KMS-11 (cell line): ENCODE measurements around the gene ANAPC7.

Experiments used
- H2AFZ ChIP-seq: fragments of 200-600 bp; sonication (generic); 2 replicates; pipeline ENCODE4 v1.6.1; 2016; ENCODE audit warnings: antibody characterized with exemption, mixed run types, low read depth
- H3K27ac ChIP-seq: fragments of 200-600 bp; sonication (generic); 2 replicates; pipeline ENCODE4 v1.6.1; 2016; ENCODE audit warnings: mild to moderate bottlenecking, mixed run types
- H3K27me3 ChIP-seq: fragments of 200-600 bp; sonication (generic); 2 replicates; pipeline ENCODE4 v1.6.1; 2017; ENCODE audit warnings: mild to moderate bottlenecking, low read depth, mixed run types, moderate library complexity; ENCODE audit not compliant: insufficient read depth
- H3K36me3 ChIP-seq: fragments of 200-600 bp; sonication (generic); 2 replicates; pipeline ENCODE4 v1.6.1; 2017; ENCODE audit warnings: mild to moderate bottlenecking, mixed run types; ENCODE audit not compliant: insufficient read depth
- H3K4me1 ChIP-seq: fragments of 200-600 bp; sonication (generic); 2 replicates; pipeline ENCODE4 v1.6.1; 2016; ENCODE audit warnings: mild to moderate bottlenecking, low read depth, mixed run types; ENCODE audit not compliant: poor library complexity, severe bottlenecking
- H3K4me2 ChIP-seq: fragments of 200-600 bp; sonication (generic); 2 replicates; pipeline ENCODE4 v1.7.0; 2016; ENCODE audit warnings: mild to moderate bottlenecking, mixed run types
- H3K4me3 ChIP-seq: fragments of 200-600 bp; sonication (generic); IDR thresholded peaks from 2 replicates; pipeline ENCODE4 v1.6.1; 2017; ENCODE audit warnings: low read depth, low read length, mixed read lengths; ENCODE audit not compliant: insufficient read depth
- H3K79me2 ChIP-seq: fragments of 200-600 bp; sonication (generic); 2 replicates; pipeline ENCODE4 v1.6.1; 2016; ENCODE audit warnings: low read depth, mixed run types; ENCODE audit not compliant: insufficient read depth
- H3K9ac ChIP-seq: fragments of 200-600 bp; sonication (generic); 2 replicates; pipeline ENCODE4 v1.6.1; 2016; ENCODE audit warnings: mild to moderate bottlenecking, mixed run types
- H4K20me1 ChIP-seq: fragments of 200-600 bp; sonication (generic); 2 replicates; pipeline ENCODE4 v1.6.1; 2016; ENCODE audit warnings: mild to moderate bottlenecking, mixed run types; ENCODE audit not compliant: insufficient read depth
- CTCF ChIP-seq: fragments of 200-600 bp; sonication (generic); conservative IDR thresholded peaks from 2 replicates; pipeline ENCODE4 v1.6.1; 2017; ENCODE audit warnings: low read depth, mild to moderate bottlenecking, antibody characterized with exemption, low read length, moderate library complexity, mixed read lengths

ANAPC7 gene

DNA sequence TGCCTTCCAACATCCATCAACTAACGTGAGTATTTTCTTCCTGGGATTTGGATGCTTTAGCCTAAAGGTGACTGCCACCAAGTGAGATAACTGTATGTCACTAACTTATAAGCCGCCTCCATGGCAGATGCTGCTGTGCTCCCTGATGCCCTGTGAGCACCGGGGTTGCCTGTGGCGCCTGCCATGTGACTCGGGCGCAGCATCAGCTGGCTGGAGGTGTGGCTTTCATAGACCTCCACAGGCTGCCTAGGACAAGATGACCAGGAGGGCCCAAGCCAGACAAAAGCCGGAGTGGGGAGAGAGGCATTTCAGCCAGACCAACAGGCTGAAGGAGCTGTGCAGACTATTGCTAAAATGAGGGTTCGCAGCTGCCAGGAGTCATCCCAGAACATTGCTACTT lies 55.7 kb downstream of the ANAPC7 start:
- H3K36me3 ChIP-seq = no peaks in the 10 kb centered on the region; the same call in 1 of the 2 replicates
- no peaks in the 10 kb centered on the region for H3K27me3 ChIP-seq
- no peaks in the 10 kb centered on the region for H4K20me1 ChIP-seq
- H3K27ac ChIP-seq = no peak overlapping the region
- TF ChIP-seq CTCF = no peak
- H2AFZ ChIP-seq = no peak overlapping the region
- no peak overlapping the region for H3K4me2 ChIP-seq
- no peak overlapping the region for H3K4me3 ChIP-seq
- no peaks in the 10 kb centered on the region for H3K79me2 ChIP-seq
- no peak overlapping the region for H3K9ac ChIP-seq
- no peaks in the 10 kb centered on the region for H3K4me1 ChIP-seq

- Histone ChIP-seq H4K20me1 (no peaks in the 10 kb centered on the region), H3K36me3 (peaks cover 3% of the 10 kb centered on the region; the same call in 1 of the 2 replicates), H3K4me3 (no peak overlapping the region), H3K4me2 (no peak overlapping the region), H3K27ac (no peak overlapping the region), H3K79me2 (no peaks in the 10 kb centered on the region), H3K4me1 (no peaks in the 10 kb centered on the region), H3K27me3 (no peaks in the 10 kb centered on the region), H2AFZ (no peak overlapping the region), H3K9ac (no peak overlapping the region)
- no peak for TF ChIP-seq CTCF
These were observed 57.5 kb downstream of the ANAPC7 start for GRCh38 chr12:110345963-110346362.

DNA sequence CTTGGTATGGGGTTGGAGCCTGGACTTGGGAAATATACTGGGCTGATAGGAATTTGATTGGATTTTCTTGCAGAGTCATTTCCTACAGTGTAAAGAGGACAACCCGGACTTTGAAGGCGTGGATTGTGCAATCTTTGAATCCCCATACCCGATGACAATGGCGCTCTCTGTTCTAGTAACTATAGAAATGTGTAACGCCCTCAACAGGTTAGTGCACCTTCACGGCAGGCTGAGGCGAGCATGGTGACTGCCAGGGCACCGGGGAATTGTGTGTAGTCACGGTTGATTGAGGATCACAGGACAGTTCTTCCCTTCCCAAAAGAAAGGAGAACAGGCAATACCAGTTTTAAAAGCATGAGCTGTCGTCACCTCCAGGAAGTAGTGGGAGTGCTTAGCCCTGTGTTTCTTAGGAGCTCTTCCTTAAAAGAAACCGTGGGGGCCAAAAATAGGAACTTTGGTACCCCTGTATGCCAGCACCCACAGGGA lies 58.3 kb downstream of the ANAPC7 start:
- Histone ChIP-seq H3K27ac (no peak overlapping the region), H3K27me3 (no peaks in the 10 kb centered on the region), H2AFZ (no peak overlapping the region), H3K4me1 (no peaks in the 10 kb centered on the region), H3K79me2 (no peaks in the 10 kb centered on the region), H4K20me1 (no peaks in the 10 kb centered on the region), H3K36me3 (peaks cover 3% of the 10 kb centered on the region; the same call in 1 of the 2 replicates), H3K4me3 (no peak overlapping the region), H3K4me2 (no peak overlapping the region), H3K9ac (no peak overlapping the region)
- TF ChIP-seq CTCF = no peak

GRCh38 chr12:110344657-110345056 lies 58.9 kb downstream of the ANAPC7 start:
- H3K27ac ChIP-seq = no peak overlapping the region
- H3K27me3 ChIP-seq = no peaks in the 10 kb centered on the region
- peaks cover 3% of the 10 kb centered on the region; the same call in 1 of the 2 replicates for H3K36me3 ChIP-seq
- TF ChIP-seq CTCF = no peak
- H2AFZ ChIP-seq = no peak overlapping the region
- H3K4me3 ChIP-seq = no peak overlapping the region
- H4K20me1 ChIP-seq = no peaks in the 10 kb centered on the region
- no peaks in the 10 kb centered on the region for H3K79me2 ChIP-seq
- no peak overlapping the region for H3K4me2 ChIP-seq
- H3K9ac ChIP-seq = no peak overlapping the region
- no peaks in the 10 kb centered on the region for H3K4me1 ChIP-seq
